ENCODE measurements around the gene NAALAD2.
A peak's percentile ranks its signal among the peaks of the same experiment; 100 is the strongest.
"Not testable (repeated sequence)": the region's sequence is repeated elsewhere in the genome, so short reads cannot be mapped to it uniquely, and the experiment has no call there.

The NAALAD2 gene

DNA sequence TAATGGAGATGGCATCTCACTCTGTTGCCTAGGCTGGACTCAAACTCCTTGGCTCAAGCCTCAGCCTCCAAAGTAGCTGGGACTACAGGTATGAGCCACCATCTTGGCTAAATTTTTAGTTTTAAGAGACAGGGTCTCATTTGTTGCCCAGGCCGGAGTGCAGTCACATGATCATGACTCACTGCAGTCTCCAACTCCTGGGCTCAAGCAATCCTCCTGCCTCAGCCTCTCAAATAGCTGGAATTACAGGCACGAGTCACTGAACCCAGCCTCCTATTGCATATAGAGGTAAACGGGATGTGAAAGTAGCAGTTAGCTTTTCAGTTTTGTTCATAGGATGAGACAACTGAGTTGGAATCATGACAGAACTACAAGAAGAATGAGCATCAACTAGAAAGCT, 9.5 kb upstream of the NAALAD2 start:
- no peak overlapping the region for H3K4me3 ChIP-seq (ENCODE audit: low read depth, low read length)
- TF ChIP-seq, protein P1, sequence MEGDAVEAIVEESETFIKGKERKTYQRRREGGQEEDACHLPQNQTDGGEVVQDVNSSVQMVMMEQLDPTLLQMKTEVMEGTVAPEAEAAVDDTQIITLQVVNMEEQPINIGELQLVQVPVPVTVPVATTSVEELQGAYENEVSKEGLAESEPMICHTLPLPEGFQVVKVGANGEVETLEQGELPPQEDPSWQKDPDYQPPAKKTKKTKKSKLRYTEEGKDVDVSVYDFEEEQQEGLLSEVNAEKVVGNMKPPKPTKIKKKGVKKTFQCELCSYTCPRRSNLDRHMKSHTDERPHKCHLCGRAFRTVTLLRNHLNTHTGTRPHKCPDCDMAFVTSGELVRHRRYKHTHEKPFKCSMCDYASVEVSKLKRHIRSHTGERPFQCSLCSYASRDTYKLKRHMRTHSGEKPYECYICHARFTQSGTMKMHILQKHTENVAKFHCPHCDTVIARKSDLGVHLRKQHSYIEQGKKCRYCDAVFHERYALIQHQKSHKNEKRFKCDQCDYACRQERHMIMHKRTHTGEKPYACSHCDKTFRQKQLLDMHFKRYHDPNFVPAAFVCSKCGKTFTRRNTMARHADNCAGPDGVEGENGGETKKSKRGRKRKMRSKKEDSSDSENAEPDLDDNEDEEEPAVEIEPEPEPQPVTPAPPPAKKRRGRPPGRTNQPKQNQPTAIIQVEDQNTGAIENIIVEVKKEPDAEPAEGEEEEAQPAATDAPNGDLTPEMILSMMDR (IDR thresholded peaks at IDR 0.05; ENCODE audit: low read depth, low read length) = no peak

DNA sequence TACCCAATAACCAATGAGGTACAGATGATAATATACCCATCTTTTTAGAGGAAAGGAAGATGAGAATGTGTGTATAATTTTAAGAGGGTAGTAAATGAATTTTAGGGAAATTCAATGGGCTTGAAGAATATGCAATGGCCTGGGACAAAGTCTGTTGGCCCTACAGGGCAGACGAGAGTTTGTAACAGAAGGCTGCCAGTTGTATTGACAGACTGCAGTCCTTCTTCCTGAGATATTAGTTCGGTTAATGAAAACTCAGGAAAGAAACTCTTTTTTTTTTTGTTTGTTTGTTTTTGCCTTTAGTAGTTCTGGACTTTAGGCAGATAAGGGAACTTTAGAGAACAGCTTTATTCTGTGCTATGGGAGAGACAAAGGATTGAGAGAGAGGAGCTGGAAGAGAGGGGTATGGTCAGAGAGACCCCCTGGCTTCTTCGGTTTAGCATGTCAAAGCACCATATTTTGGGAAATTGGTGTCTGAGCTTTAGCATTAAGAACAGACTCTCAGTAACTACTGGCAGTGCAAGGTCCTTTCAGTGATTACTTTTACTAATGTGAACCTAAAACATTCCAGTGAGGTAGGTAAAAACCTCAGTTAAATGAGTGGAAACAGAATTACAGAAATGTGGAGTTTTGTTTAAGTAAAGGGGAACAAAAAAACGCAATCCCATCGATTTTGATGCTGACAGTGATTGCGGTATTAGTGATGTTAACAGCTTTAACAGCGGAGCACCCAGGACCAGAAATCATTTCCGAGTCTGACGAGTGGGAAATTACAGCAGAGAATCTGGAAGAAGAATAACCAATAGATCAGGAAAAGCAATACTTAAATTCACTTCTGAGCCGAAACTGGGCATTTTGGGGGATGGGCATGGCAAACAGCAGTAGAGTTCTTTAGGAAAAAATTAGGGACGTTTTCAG, 644 bp upstream of the NAALAD2 start:
- TF ChIP-seq, protein P1 (IDR thresholded peaks at IDR 0.05; ENCODE audit: low read depth, low read length) = no peak

DNA sequence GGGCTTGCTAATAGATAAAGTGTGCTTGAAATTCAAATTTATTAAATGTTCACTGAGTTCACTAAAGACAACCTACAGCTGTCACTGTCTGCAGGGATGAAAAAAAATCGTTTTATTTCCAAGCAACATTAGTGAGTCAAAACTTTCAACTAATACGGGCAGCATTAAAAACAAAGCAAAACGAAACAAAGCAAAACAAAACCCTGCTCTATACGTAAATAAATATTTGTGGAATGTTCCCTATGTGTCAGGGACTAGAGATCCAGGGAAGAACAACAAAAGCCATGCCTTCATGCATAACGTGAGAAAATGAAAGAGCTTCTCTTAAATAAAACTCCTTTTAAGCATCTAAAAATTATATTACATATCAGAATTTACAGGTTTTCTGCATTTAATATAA, 553 bp downstream of the NAALAD2 start:
- peak overlapping the region; percentile 57 for H3K4me3 ChIP-seq (ENCODE audit: low read depth, low read length)
- TF ChIP-seq, protein P1 (IDR thresholded peaks at IDR 0.05; ENCODE audit: low read depth, low read length) = no peak

More for the DNA sequence above, 644 bp upstream of the NAALAD2 start:
- peak overlapping the region; percentile 57 for H3K4me3 ChIP-seq (ENCODE audit: low read depth, low read length)

DNA sequence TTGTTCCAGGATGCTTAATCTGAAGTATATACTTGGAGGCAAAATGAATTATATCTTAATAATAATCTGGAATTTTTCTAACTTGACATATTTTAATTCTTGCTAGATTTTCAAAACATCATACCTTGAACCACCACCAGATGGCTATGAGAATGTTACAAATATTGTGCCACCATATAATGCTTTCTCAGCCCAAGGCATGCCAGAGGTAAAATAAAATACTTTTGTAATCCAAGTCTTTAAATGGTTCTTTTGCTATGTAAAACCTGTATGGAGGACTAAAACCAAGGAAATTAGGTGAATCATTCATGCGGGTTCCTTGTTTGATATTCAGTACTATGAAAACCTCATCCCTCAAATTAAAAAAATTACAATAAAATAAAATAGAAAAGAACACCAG, 14.4 kb downstream of the NAALAD2 start:
- TF ChIP-seq, protein P1 (IDR thresholded peaks at IDR 0.05; ENCODE audit: low read depth, low read length) = no peak
- no peak overlapping the region for H3K4me3 ChIP-seq (ENCODE audit: low read depth, low read length)

DNA sequence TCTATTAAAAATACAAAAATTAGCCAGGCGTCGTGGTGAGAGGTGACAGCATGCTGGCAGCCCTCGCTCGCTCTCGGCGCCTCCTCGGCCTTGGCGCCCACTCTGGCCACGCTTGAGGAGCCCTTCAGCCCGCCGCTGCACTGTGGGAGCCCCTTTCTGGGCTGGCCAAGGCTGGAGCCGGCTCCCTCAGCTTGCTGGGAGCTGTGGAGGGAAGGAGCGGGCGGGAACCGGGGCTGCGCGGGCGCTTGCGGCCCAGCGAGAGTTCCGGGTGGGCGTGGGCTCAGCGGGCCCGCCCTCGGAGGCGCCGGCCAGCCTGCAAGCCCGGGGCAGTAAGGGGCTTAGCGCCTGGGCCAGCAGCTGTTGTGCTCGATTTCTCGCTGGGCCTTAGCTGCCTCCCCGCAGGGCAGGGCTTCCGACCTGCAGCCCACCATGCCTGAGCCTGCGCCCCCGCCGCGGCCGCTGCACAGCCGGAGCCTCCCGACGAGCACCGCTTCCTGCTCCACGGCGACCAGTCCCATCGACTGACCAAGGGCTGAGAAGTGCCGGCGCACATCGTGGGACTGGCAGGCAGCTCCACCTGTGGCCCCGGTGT, 32.6 kb downstream of the NAALAD2 start:
- H3K4me3 ChIP-seq (ENCODE audit: low read depth, low read length) = not testable (repeated sequence)

DNA sequence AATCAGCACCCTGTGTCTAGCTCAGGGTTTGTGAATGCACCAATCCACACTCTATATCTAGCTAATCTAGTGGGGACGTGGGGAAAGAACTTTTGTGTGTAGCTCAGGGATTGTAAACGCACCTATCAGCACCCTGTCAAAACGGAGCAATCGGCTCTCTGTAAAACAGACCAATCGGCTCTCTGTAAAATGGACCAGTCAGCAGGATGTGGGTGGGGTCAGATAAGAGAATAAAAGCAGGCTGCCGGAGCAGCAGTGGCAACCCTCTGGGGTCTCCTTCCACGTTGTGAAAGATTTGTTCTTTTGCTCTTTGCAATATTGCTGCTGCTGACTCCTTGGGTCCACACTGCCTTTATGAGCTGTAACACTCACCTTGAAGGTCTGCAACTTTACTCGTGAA, 33.2 kb downstream of the NAALAD2 start:
- H3K4me3 ChIP-seq (ENCODE audit: low read depth, low read length) = not testable (repeated sequence)

DNA sequence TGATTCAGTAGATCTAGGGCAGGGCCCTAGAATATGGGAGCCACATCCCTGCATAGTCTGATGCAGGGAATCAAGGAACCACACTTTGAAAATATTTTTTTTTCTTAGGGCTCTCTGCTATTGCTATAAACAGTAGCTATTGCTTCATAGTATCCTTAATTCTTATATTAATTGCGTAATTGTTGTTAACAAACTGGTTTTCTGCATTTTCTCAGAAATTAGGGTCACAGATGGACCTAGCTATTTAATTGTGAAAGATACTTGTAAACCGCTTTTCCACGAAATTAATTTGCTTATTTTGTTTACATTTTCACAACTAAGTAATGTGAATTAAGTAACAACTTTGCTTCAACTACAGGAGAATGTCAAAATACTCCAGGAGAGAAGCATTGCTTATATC, 34.1 kb downstream of the NAALAD2 start:
- H3K4me3 ChIP-seq (ENCODE audit: low read depth, low read length) = no peak overlapping the region
- TF ChIP-seq, protein P1 (IDR thresholded peaks at IDR 0.05; ENCODE audit: low read depth, low read length) = no peak

DNA sequence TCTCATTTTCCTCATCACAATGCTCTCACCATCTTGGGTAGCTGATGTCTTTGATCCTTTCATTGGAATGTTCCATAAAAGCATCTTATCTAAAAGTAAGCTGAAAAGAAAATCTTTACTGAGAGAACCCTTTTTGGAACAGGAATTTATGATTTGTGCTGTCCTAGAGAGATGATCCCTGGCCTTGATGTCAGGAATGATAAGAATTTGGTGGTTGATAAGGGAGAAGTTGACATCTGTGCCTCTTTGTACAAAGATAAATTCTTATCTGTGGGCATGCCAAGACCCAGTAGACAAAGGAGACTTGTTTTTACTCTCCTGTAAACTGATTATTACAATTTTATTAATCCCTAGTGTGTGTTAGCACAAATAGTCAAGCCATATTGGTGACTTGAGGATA, 36.9 kb downstream of the NAALAD2 start:
- no peak overlapping the region for H3K4me3 ChIP-seq (ENCODE audit: low read depth, low read length)
- TF ChIP-seq, protein P1 (IDR thresholded peaks at IDR 0.05; ENCODE audit: low read depth, low read length) = no peak
